ENCODE measurements around the gene ZNF319. TPM values are rescaled to one million over a fixed set of nuclear protein-coding genes. Genes with fewer than 3 reads are reported as not detected.
A peak's percentile ranks its signal among the peaks of the same experiment; 100 is the strongest.

ZNF319 gene
- total RNA-seq, 4 donors from 2014 or later = 12.1 to 24.0 (median 18.7) TPM

- Histone ChIP-seq H3K4me3 (replicated peaks in 1 of 3) (peak overlapping the region; percentile 5 to 38 (median 17)), H3K27me3 (no peaks in the 10 kb centered on the region), H3K36me3 (no peaks in the 10 kb centered on the region), H3K4me1 (peaks cover 17 to 42% of the 10 kb centered on the region in 2 donors), H3K27ac (peak overlapping the region; percentile 54 to 70 (median 63)), H3K9me3 (no peaks in the 10 kb centered on the region)
- TF ChIP-seq POLR2A (IDR thresholded peaks at IDR 0.05) = no peak
- TF ChIP-seq, protein P1, sequence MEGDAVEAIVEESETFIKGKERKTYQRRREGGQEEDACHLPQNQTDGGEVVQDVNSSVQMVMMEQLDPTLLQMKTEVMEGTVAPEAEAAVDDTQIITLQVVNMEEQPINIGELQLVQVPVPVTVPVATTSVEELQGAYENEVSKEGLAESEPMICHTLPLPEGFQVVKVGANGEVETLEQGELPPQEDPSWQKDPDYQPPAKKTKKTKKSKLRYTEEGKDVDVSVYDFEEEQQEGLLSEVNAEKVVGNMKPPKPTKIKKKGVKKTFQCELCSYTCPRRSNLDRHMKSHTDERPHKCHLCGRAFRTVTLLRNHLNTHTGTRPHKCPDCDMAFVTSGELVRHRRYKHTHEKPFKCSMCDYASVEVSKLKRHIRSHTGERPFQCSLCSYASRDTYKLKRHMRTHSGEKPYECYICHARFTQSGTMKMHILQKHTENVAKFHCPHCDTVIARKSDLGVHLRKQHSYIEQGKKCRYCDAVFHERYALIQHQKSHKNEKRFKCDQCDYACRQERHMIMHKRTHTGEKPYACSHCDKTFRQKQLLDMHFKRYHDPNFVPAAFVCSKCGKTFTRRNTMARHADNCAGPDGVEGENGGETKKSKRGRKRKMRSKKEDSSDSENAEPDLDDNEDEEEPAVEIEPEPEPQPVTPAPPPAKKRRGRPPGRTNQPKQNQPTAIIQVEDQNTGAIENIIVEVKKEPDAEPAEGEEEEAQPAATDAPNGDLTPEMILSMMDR (IDR thresholded peaks at IDR 0.05) = no peak
- DNase-seq = peak; percentile 29 to 36
- 50 to 54% methylated on average over 22 to 25 of the region's 62 CpGs for whole genome bisulfite sequencing, 2 donors
- intact Hi-C loops (cut with DNase I) = no loop called here
Measured at GRCh38 chr16:57985204-57986181, 15.0 kb downstream of the ZNF319 start.

GRCh38 chr16:57984443-57985203, 15.8 kb downstream of the ZNF319 start:
- Histone ChIP-seq H3K27ac (peak overlapping the region; percentile 54 to 70 (median 63)), H3K27me3 (no peaks in the 10 kb centered on the region), H3K4me3 (replicated peaks in 1 of 3) (peak overlapping the region; percentile 5 to 38 (median 17)), H3K36me3 (no peaks in the 10 kb centered on the region), H3K9me3 (no peaks in the 10 kb centered on the region), H3K4me1 (peaks cover 13 to 37% of the 10 kb centered on the region in 2 donors)
- DNase-seq = peak; percentile 94
- 22 to 32% methylated on average over 21 to 25 of the region's 64 CpGs for WGBS, 2 donors
- TF ChIP-seq, protein P1 (IDR thresholded peaks at IDR 0.05) = no peak
- TF ChIP-seq POLR2A (IDR thresholded peaks at IDR 0.05) = peak in 1 of 2 donors; percentile 26
- intact Hi-C loops (cut with DNase I) = no loop called here

- Histone ChIP-seq H3K9me3 (no peaks in the 10 kb centered on the region), H3K36me3 (no peaks in the 10 kb centered on the region), H3K27me3 (no peaks in the 10 kb centered on the region), H3K4me3 (replicated peaks in 1 of 3) (no peak overlapping the region), H3K27ac (no peak overlapping the region), H3K4me1 (peaks cover 5 to 20% of the 10 kb centered on the region in 2 donors)
- no peak for DNase-seq
- 82 to 87% methylated on average over 5 of the region's 5 CpGs for WGBS, 2 donors
- TF ChIP-seq, protein P1 (IDR thresholded peaks at IDR 0.05) = no peak
- no peak for TF ChIP-seq POLR2A (IDR thresholded peaks at IDR 0.05)
- intact Hi-C loops (cut with DNase I) = no loop called here
Measured at GRCh38 chr16:57982385-57982784, 18.1 kb downstream of the ZNF319 start.

- H3K4me3 ChIP-seq (replicated peaks in 1 of 3) = no peak overlapping the region
- no peak for DNase-seq
- no peak overlapping the region for H3K27ac ChIP-seq
- H3K4me1 ChIP-seq = peaks cover 5 to 20% of the 10 kb centered on the region in 2 donors
- H3K36me3 ChIP-seq = no peaks in the 10 kb centered on the region
- intact Hi-C loops (cut with DNase I) = no loop called here
- TF ChIP-seq POLR2A (IDR thresholded peaks at IDR 0.05) = no peak
- TF ChIP-seq, protein P1 (IDR thresholded peaks at IDR 0.05) = no peak
- WGBS, 2 donors = 89 to 93% methylated on average over 7 of the region's 7 CpGs
- no peaks in the 10 kb centered on the region for H3K9me3 ChIP-seq
- H3K27me3 ChIP-seq = no peaks in the 10 kb centered on the region
Measured at GRCh38 chr16:57981636-57982035, 18.8 kb downstream of the ZNF319 start.

All from thyroid gland (tissue), 4 donors.